ENCODE results near the gene ALK. TPM values are rescaled to one million over a fixed set of nuclear protein-coding genes. Genes with fewer than 3 reads are reported as not detected.

Gene ALK
- total RNA-seq, 1 experiment from 2014 or later: not detected

GRCh38 chr2:29431485-29431884, 489.9 kb downstream of the ALK start:
- Mint-ChIP-seq H3K27me3 (ENCODE audit: low read depth) (no peaks in the 10 kb centered on the region), H3K36me3 (ENCODE audit: insufficient read depth in 1 of 3, low read depth in 3 of 3) (no peaks in the 10 kb centered on the region), H3K9me3 (no peaks in the 10 kb centered on the region), H3K4me1 (peaks cover 10 to 11% of the 10 kb centered on the region in 2 experiments), H3K4me3 (no peak overlapping the region), H3K27ac (no peak overlapping the region)
- no peak for TF ChIP-seq CTCF (conservative IDR thresholded peaks at IDR 0.05)
- Histone ChIP-seq H4K8ac (replicated peaks; ENCODE audit: insufficient read length, low read depth, low read length) (no peak overlapping the region), H2BK12ac (ENCODE audit: insufficient read length, low read depth, low read length) (no peak overlapping the region), H4K91ac (ENCODE audit: insufficient read length, low read depth, low read length) (no peak overlapping the region), H2BK5ac (ENCODE audit: insufficient read length, low read length) (no peak overlapping the region), H3K18ac (ENCODE audit: insufficient read length, low read depth, low read length) (no peak overlapping the region), H3T11ph (ENCODE audit: low read length) (no peak overlapping the region), H2AK5ac (ENCODE audit: insufficient read length, low read length) (no peak overlapping the region), H3K27ac (ENCODE audit: insufficient read length, low read depth, low read length) (no peak overlapping the region), H3K9ac (ENCODE audit: extremely low read depth, insufficient read length, low read length) (no peak overlapping the region), H3K79me1 (ENCODE audit: insufficient read depth, low read depth, low read length, poor library complexity, severe bottlenecking) (no peaks in the 10 kb centered on the region), H2BK120ac (ENCODE audit: low read depth, low read length, poor library complexity, severe bottlenecking) (no peak overlapping the region), H3K27me3 (ENCODE audit: insufficient read depth, low read length) (no peaks in the 10 kb centered on the region), H3K4me1 (ENCODE audit: insufficient read depth, low read length) (no peaks in the 10 kb centered on the region), H2AFZ (ENCODE audit: low read length) (no peak overlapping the region), H4K20me1 (ENCODE audit: control insufficient read depth, insufficient read depth, insufficient read length) (no peaks in the 10 kb centered on the region), H4K5ac (ENCODE audit: insufficient read length, low read depth, low read length) (no peak overlapping the region), H3K14ac (ENCODE audit: insufficient read depth, low read length) (no peak overlapping the region), H2BK20ac (ENCODE audit: low read depth, low read length, poor library complexity, severe bottlenecking) (no peak overlapping the region), H3K4me2 (ENCODE audit: insufficient read depth, insufficient read length, low read length) (no peak overlapping the region), H2BK15ac (ENCODE audit: low read depth, low read length) (no peak overlapping the region), H3K23ac (ENCODE audit: insufficient read length, low read depth, low read length) (no peak overlapping the region), H3K56ac (ENCODE audit: insufficient read length, low read depth, low read length) (no peak overlapping the region), H3K23me2 (ENCODE audit: insufficient read length, low read depth, low read length, poor library complexity, severe bottlenecking) (no peaks in the 10 kb centered on the region), H3K4ac (ENCODE audit: low read depth, low read length) (no peak overlapping the region), H3K9me3 (ENCODE audit: control insufficient read depth, low read depth, low read length) (no peaks in the 10 kb centered on the region), H3K79me2 (ENCODE audit: insufficient read depth, low read length) (no peaks in the 10 kb centered on the region)
- no peak for DNase-seq
- WGBS (ENCODE audit: extremely low coverage, insufficient read length, low lambda C conversion rate): no CpG with 5 or more reads among the region's 1 CpG
